H1 (cell line): Measurements from ENCODE around the gene NIM1K. TPM values are rescaled to one million over a fixed set of nuclear protein-coding genes. Genes with fewer than 3 reads are reported as not detected.

Source experiments
- CTCF ChIA-PET: fragments of 300-600 bp; sonication (Branson Sonifier 250); formaldehyde crosslinking; loops from one replicate; lab custom pipeline; 2021; ENCODE audit not compliant: partially characterized antibody; lab: Charles Lee
- POLR2A ChIA-PET: fragments of 300-600 bp; sonication (Branson Sonifier 250); formaldehyde crosslinking; loops from one replicate; lab custom pipeline; 2021; ENCODE audit warnings: inconsistent platforms; ENCODE audit not compliant: partially characterized antibody; lab: Charles Lee
- DNase-seq, 2 experiments: peaks; one replicate each; pipeline versions ENCODE4 v3.0.0 to v3.0.0-alpha.2; 2010 to 2022; ENCODE audit warnings: low spot score in 2 of 2, low read depth in 1 of 2, mixed read lengths in 1 of 2
- FAIRE-seq: peaks from 2 replicates; lab custom pipeline; 2011; peaks lifted over from hg19 to GRCh38; lab: Jason Lieb, UNC
- H2AFZ ChIP-seq: 2 replicates; pipeline ENCODE4 v1.8.1; 2012; ENCODE audit warnings: low read length, inconsistent platforms
- H2AK5ac ChIP-seq: 2 replicates; pipeline ENCODE4 v1.6.1; 2013; ENCODE audit warnings: low read depth, low read length
- H2BK120ac ChIP-seq: replicated peaks from 2 replicates; pipeline ENCODE3; 2013; ENCODE audit warnings: low read depth, low read length, inconsistent platforms
- H2BK12ac ChIP-seq: 2 replicates; pipeline ENCODE4 v1.6.1; 2013; ENCODE audit warnings: low read depth, low read length
- H2BK15ac ChIP-seq: 2 replicates; pipeline ENCODE4 v1.6.1; 2013; ENCODE audit warnings: low read length
- H2BK20ac ChIP-seq: 2 replicates; pipeline ENCODE4 v1.6.1; 2013; ENCODE audit warnings: low read length
- H2BK5ac ChIP-seq: 2 replicates; pipeline ENCODE4 v1.6.1; 2013; ENCODE audit warnings: low read depth, low read length
- H3K14ac ChIP-seq: 2 replicates; pipeline ENCODE4 v1.6.1; 2013; ENCODE audit warnings: inconsistent platforms; ENCODE audit not compliant: insufficient read length
- H3K18ac ChIP-seq: 2 replicates; pipeline ENCODE4 v1.6.1; 2013; ENCODE audit warnings: low read length; ENCODE audit errors: extremely low read depth
- H3K23ac ChIP-seq: 2 replicates; pipeline ENCODE4 v1.6.1; 2013; ENCODE audit warnings: inconsistent platforms; ENCODE audit not compliant: insufficient read length
- H3K23me2 ChIP-seq: 2 replicates; pipeline ENCODE4 v1.6.1; 2013; ENCODE audit warnings: low read depth, low read length
- H3K27ac ChIP-seq: 2 replicates; pipeline ENCODE4 v1.6.1; 2011; ENCODE audit warnings: low read depth, low read length, inconsistent platforms
- H3K27me3 ChIP-seq, 4 experiments: replicated peaks in 1 of 4; 1 replicate in 1 of 4; 2 replicates in 3 of 4; pipeline versions ENCODE4 v1.6.1 to v1.8.1; 2011 to 2013; ENCODE audit warnings: low read length in 3 of 4, mild to moderate bottlenecking in 3 of 4, inconsistent platforms in 2 of 4, mixed read lengths in 2 of 4, moderate library complexity in 1 of 4; ENCODE audit not compliant: control insufficient read depth in 3 of 4, insufficient read depth in 3 of 4; ENCODE audit errors: extremely low read depth in 1 of 4
- H3K36me3 ChIP-seq, 4 experiments: 2 replicates each; pipeline versions ENCODE4 v1.6.1 to v1.8.1; 2011 to 2013; ENCODE audit warnings: mild to moderate bottlenecking in 4 of 4, low read length in 3 of 4, moderate library complexity in 2 of 4, control low read depth in 1 of 4, inconsistent platforms in 1 of 4; ENCODE audit not compliant: insufficient read depth in 4 of 4, control insufficient read depth in 2 of 4
- H3K4ac ChIP-seq: replicated peaks from 2 replicates; pipeline ENCODE3; 2013; ENCODE audit warnings: low read length, low read depth, mixed read lengths, inconsistent platforms; ENCODE audit not compliant: insufficient read length
- H3K4me1 ChIP-seq, 4 experiments: replicated peaks in 1 of 4; 1 replicate in 1 of 4; 2 replicates in 3 of 4; pipeline versions ENCODE4 v1.6.1 to v1.8.1; 2011 to 2013; ENCODE audit warnings: low read length in 3 of 4, inconsistent platforms in 2 of 4, mixed read lengths in 1 of 4; ENCODE audit not compliant: insufficient read depth in 4 of 4, control insufficient read depth in 3 of 4
- H3K4me2 ChIP-seq, 2 experiments: 2 replicates each; pipeline versions ENCODE4 v1.6.1 to v1.8.1; 2011 to 2013; ENCODE audit warnings: low read depth in 2 of 2, low read length in 2 of 2, control low read depth in 1 of 2, inconsistent platforms in 1 of 2, mild to moderate bottlenecking in 1 of 2; ENCODE audit not compliant: insufficient read depth in 1 of 2
- H3K4me3 ChIP-seq, 4 experiments: fragments of 200-600, 300-600 bp in 1 of 4; sonication (generic), shearing (Covaris generic), sonication (Bioruptor Twin) in 1 of 4; 2 replicates each; pipeline versions ENCODE4 v1.5.1 to v1.8.1; 2011 to 2016; ENCODE audit warnings: low read length in 4 of 4, low read depth in 3 of 4, control low read depth in 2 of 4, inconsistent platforms in 2 of 4, mild to moderate bottlenecking in 2 of 4, mixed read lengths in 1 of 4, moderate library complexity in 1 of 4; ENCODE audit not compliant: insufficient read depth in 2 of 4; ENCODE audit errors: extremely low read depth in 1 of 4
- H3K56ac ChIP-seq: replicated peaks from 2 replicates; pipeline ENCODE3; 2013; ENCODE audit warnings: low read depth, mild to moderate bottlenecking, mixed read lengths, low read length, inconsistent platforms; ENCODE audit not compliant: insufficient read length
- H3K79me1 ChIP-seq: 2 replicates; pipeline ENCODE4 v1.6.1; 2013; ENCODE audit warnings: low read depth, low read length, control low read depth
- H3K79me2 ChIP-seq, 2 experiments: 2 replicates each; pipeline versions ENCODE4 v1.6.1 to v1.8.1; 2012 to 2013; ENCODE audit warnings: low read length in 2 of 2, mild to moderate bottlenecking in 2 of 2, inconsistent platforms in 1 of 2; ENCODE audit not compliant: insufficient read depth in 2 of 2, control insufficient read depth in 1 of 2
- H3K9ac ChIP-seq, 4 experiments: replicated peaks in 1 of 4; 1 replicate in 1 of 4; 2 replicates in 3 of 4; pipeline versions ENCODE4 v1.6.1 to v1.8.1; 2011 to 2013; ENCODE audit warnings: low read depth in 3 of 4, low read length in 3 of 4, control low read depth in 2 of 4, mild to moderate bottlenecking in 2 of 4, moderate library complexity in 2 of 4, inconsistent platforms in 1 of 4; ENCODE audit errors: extremely low read depth in 1 of 4
- H3K9me3 ChIP-seq, 2 experiments: 2 replicates each; pipeline versions ENCODE4 v1.6.1 to v1.8.1; 2012 to 2013; ENCODE audit warnings: mild to moderate bottlenecking in 2 of 2, moderate library complexity in 2 of 2, control low read depth in 1 of 2, inconsistent platforms in 1 of 2, low read depth in 1 of 2, low read length in 1 of 2, mixed read lengths in 1 of 2; ENCODE audit not compliant: insufficient read depth in 2 of 2
- H4K20me1 ChIP-seq, 2 experiments: replicated peaks in 1 of 2; 2 replicates each; pipeline versions ENCODE3 to v1.8.1; 2011 to 2013; ENCODE audit warnings: inconsistent platforms in 2 of 2, low read length in 2 of 2, mild to moderate bottlenecking in 1 of 2; ENCODE audit not compliant: insufficient read depth in 2 of 2, control insufficient read depth in 1 of 2
- H4K5ac ChIP-seq: 2 replicates; pipeline ENCODE4 v1.6.1; 2013; ENCODE audit warnings: low read length, low read depth, mixed read lengths, inconsistent platforms; ENCODE audit not compliant: insufficient read length
- H4K8ac ChIP-seq: 2 replicates; pipeline ENCODE4 v1.8.0; 2013; ENCODE audit warnings: mild to moderate bottlenecking, moderate library complexity, low read length, inconsistent platforms; ENCODE audit not compliant: insufficient read depth; ENCODE audit errors: extremely low read depth
- H4K91ac ChIP-seq: replicated peaks from 2 replicates; pipeline ENCODE3; 2013; ENCODE audit warnings: low read length, mixed read lengths, inconsistent platforms; ENCODE audit not compliant: insufficient read length
- ATF3 ChIP-seq: IDR thresholded peaks from 2 replicates; pipeline ENCODE4 v1.6.1; 2011; ENCODE audit warnings: low read depth, mild to moderate bottlenecking, low read length; ENCODE audit not compliant: insufficient read depth
- CEBPB ChIP-seq: IDR thresholded peaks from 2 replicates; pipeline ENCODE4 v1.6.1; 2012; ENCODE audit warnings: low read depth, low read length
- CHD1 ChIP-seq: IDR thresholded peaks from 2 replicates; pipeline ENCODE4 v1.6.1; 2012; ENCODE audit warnings: low read depth, low read length, improper control_type of control experiment
- CREB1 ChIP-seq: IDR thresholded peaks from 2 replicates; pipeline ENCODE4 v1.6.1; 2012; ENCODE audit warnings: inconsistent platforms
- EP300 ChIP-seq, 2 experiments: IDR thresholded peaks; 1 replicate in 1 of 2; 2 replicates in 1 of 2; pipeline ENCODE4 v1.6.1; 2011 to 2012; ENCODE audit warnings: low read depth in 2 of 2, low read length in 2 of 2, mild to moderate bottlenecking in 2 of 2, borderline replicate concordance in 1 of 2, inconsistent platforms in 1 of 2, moderate library complexity in 1 of 2
- HDAC6 ChIP-seq: IDR thresholded peaks from one replicate; pipeline ENCODE4 v1.7.1; 2012; ENCODE audit warnings: low read depth, mild to moderate bottlenecking, inconsistent platforms, low read length, moderate library complexity
- JUN ChIP-seq: IDR thresholded peaks from 2 replicates; pipeline ENCODE4 v1.6.1; 2011; ENCODE audit warnings: low read depth, mild to moderate bottlenecking, improper control_type of control experiment, low read length
- POLR2AphosphoS5 ChIP-seq: IDR thresholded peaks from 2 replicates; pipeline ENCODE4 v1.6.1; 2011; ENCODE audit warnings: low read depth, low read length
- RFX5 ChIP-seq: IDR thresholded peaks from 2 replicates; pipeline ENCODE4 v1.6.1; 2011; ENCODE audit warnings: low read depth, low read length, improper control_type of control experiment, borderline replicate concordance
- SIX5 ChIP-seq: IDR thresholded peaks from 2 replicates; pipeline ENCODE4 v1.6.1; 2011; ENCODE audit warnings: mild to moderate bottlenecking, low read depth, low read length
- SUZ12 ChIP-seq: fragments of 200-600 bp; sonication (generic); IDR thresholded peaks from 2 replicates; pipeline ENCODE4 v1.6.1; 2012; ENCODE audit warnings: mild to moderate bottlenecking, inconsistent platforms, low read length, moderate library complexity, mixed read lengths
- TAF7 ChIP-seq: optimal IDR thresholded peaks from 2 replicates; pipeline ENCODE3; 2011; ENCODE audit warnings: low read depth, mild to moderate bottlenecking, inconsistent platforms, low read length, moderate library complexity, borderline replicate concordance
- TBP ChIP-seq: IDR thresholded peaks from 2 replicates; pipeline ENCODE4 v1.6.1; 2011; ENCODE audit warnings: low read depth, low read length, improper control_type of control experiment
- USF2 ChIP-seq: IDR thresholded peaks from 2 replicates; pipeline ENCODE4 v1.6.1; 2011; ENCODE audit warnings: low read length, improper control_type of control experiment
- WGBS, 2 experiments: shearing (Covaris generic) in 1 of 2; methylation state at CpG; one replicate each; pipeline versions ENCODE4 v1.1.6 to v1.1.7; 2013 to 2015; ENCODE audit warnings: low lambda C conversion rate in 2 of 2, mixed read lengths in 2 of 2, inconsistent platforms in 1 of 2, low coverage in 1 of 2, missing lambda C conversion rate in 1 of 2; ENCODE audit not compliant: insufficient replicate concordance in 2 of 2, insufficient coverage in 1 of 2, insufficient read length in 1 of 2; ENCODE audit errors: extremely low coverage in 1 of 2, missing lambda C conversion rate in 1 of 2; 5-methylcytosine and 5-hydroxymethylcytosine counted together
- polyA plus RNA-seq, 7 experiments: library from polyadenylated mRNA; depleted of rRNA in 3 of 7; stranded (reverse) in 5 of 7; unstranded in 2 of 7; fragments of >200 nt in 5 of 7; fragments of 200-250 nt in 2 of 7; gene quantifications; 1 replicate in 5 of 7; 2 replicates in 1 of 7; 4 replicates in 1 of 7; pipeline versions ENCODE4 v1.2.1 to v1.2.3, GENCODE V29; 2011 to 2013; ENCODE audit warnings: missing spikeins in 2 of 7, mixed read lengths in 2 of 7
- total RNA-seq: library from RNA; stranded (reverse); fragmentation: NEBNext Ultra II Directional; extraction: Animal tissue kit (Norgen Biotek cat#: 25700); gene quantifications from 2 replicates; pipeline ENCODE4 v1.2.1, GENCODE V29; 2021

Gene NIM1K
- total and polyA plus RNA-seq, 2 of the 8 experiments (the other 6 are each of a cell fraction or from before 2014, with no cell fraction given) = not detected

GRCh38 chr5:43242196-43242595, 50.2 kb downstream of the NIM1K start:
- H3K14ac ChIP-seq = no peak overlapping the region
- CTCF ChIA-PET = interaction anchor here (0.7 to 1.4 kb wide), 5 partner anchors 9 to 63 kb away, joined by 3 to 4 read pairs (median 3); no protein-coding TSS in a partner anchor
- no peak for DNase-seq
- TF ChIP-seq TAF7 (no peak), EP300 (IDR thresholded peaks at IDR 0.05; ENCODE audit: borderline replicate concordance in 1 of 2, low read depth in 2 of 2, low read length in 2 of 2) (no peak), HDAC6 (no peak), USF2 (no peak), CEBPB (no peak), TBP (no peak), SIX5 (no peak), POLR2AphosphoS5 (no peak), CREB1 (no peak), ATF3 (no peak), CHD1 (no peak), SUZ12 (no peak), JUN (no peak), RFX5 (no peak)

More at GRCh38 chr5:43242196-43242595, 50.2 kb downstream of the NIM1K start:
- Histone ChIP-seq H3K27ac (no peak overlapping the region), H3K4me1 (no peaks in the 10 kb centered on the region), H4K5ac (no peak overlapping the region), H3K4me3 (no peak overlapping the region), H3K79me1 (no peaks in the 10 kb centered on the region), H2BK12ac (no peak overlapping the region), H2BK20ac (no peak overlapping the region), H3K9me3 (no peaks in the 10 kb centered on the region), H3K23me2 (no peaks in the 10 kb centered on the region), H3K27me3 (no peaks in the 10 kb centered on the region), H4K20me1 (no peaks in the 10 kb centered on the region), H2AK5ac (no peak overlapping the region), H3K23ac (no peak overlapping the region), H4K8ac (no peak overlapping the region), H2BK120ac (no peak overlapping the region), H3K9ac (no peak overlapping the region), H3K56ac (no peak overlapping the region), H3K79me2 (no peaks in the 10 kb centered on the region), H4K91ac (no peak overlapping the region), H3K36me3 (no peaks in the 10 kb centered on the region), H2BK15ac (no peak overlapping the region), H2AFZ (no peak overlapping the region), H2BK5ac (no peak overlapping the region), H3K4me2 (no peak overlapping the region), H3K4ac (no peak overlapping the region), H3K18ac (no peak overlapping the region)
- FAIRE-seq = no peak
- POLR2A ChIA-PET = no interaction called here
- WGBS, 2 experiments = 77% methylated on average over 1 of the region's 1 CpG; no CpG with 5 or more reads in 1 of the 2 experiments
